SK-N-MC (cell line): Measurements from ENCODE around the gene C12orf42.

Experiments
- EZH2 ChIP-seq: fragments of 200-600 bp; sonication (generic); IDR thresholded peaks from one replicate; pipeline ENCODE4 v1.6.1; 2017; ENCODE audit warnings: antibody characterized with exemption
- FOXP2 ChIP-seq: optimal IDR thresholded peaks from 2 replicates; pipeline ENCODE3; 2011; ENCODE audit warnings: mild to moderate bottlenecking, moderate library complexity; ENCODE audit not compliant: insufficient read depth; ENCODE audit errors: extremely low read length, control extremely low read depth
- POLR2AphosphoS5 ChIP-seq: IDR thresholded peaks from 2 replicates; pipeline ENCODE4 v1.6.1; 2012; ENCODE audit warnings: mild to moderate bottlenecking, low read depth, low read length, borderline replicate concordance

DNA sequence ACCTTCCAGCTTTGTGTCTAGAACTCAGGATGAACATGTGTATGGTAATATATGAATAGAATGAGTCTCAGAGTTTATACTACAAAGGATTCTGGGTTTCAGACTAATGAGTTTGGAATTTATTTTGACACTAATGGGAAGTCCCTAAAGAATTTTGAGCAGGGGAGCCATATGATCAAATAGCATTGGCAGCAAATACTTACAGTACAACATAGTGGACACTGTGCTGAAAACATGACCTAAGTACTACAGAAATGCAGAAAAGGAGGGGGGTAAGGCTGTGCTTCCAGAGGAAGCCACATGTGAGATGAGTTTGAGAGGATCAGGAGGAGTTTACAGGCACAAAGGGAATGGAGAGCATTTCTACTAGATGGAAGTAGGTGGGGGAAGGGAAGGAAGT, 225.8 kb downstream of the C12orf42 start:
- no peak for TF ChIP-seq EZH2
- no peak for TF ChIP-seq POLR2AphosphoS5
- TF ChIP-seq FOXP2, result no peak
